Prostate gland (tissue), 2 donors: ENCODE results near the gene CSMD2.

Experiments
- CTCF ChIP-seq, 4 experiments: fragments of 200-600 bp in 2 of 4; fragments of 450-650 bp in 2 of 4; sonication (generic) in 2 of 4; IDR thresholded peaks; 1 replicate in 3 of 4; 2 replicates in 1 of 4; pipeline ENCODE4 v1.5.1; 2016 to 2019; ENCODE audit warnings: antibody characterized with exemption in 4 of 4, mild to moderate bottlenecking in 2 of 4, moderate library complexity in 2 of 4
- POLR2A ChIP-seq: fragments of 450-650 bp; IDR thresholded peaks from one replicate; pipeline ENCODE4 v1.6.1; 2016; ENCODE audit warnings: antibody characterized with exemption, mild to moderate bottlenecking

- TF ChIP-seq CTCF (IDR thresholded peaks at IDR 0.05) (no peak), POLR2A (no peak)
Measured at GRCh38 chr1:33853431-33853830, 311.6 kb downstream of the CSMD2 start.
